MCF 10A (cell line): ENCODE measurements around the gene DYDC2. TPM values are rescaled to one million over a fixed set of nuclear protein-coding genes. Genes with fewer than 3 reads are reported as not detected.

Experiments
- BruUV-seq: library from RNA; stranded (reverse); fragments of 400-500 nt; replicated peaks from 2 replicates; lab custom pipeline; 2021; lab: Mats Ljungman, UMichigan
- CTCF ChIA-PET: fragments of 300-600 bp; sonication (Branson Sonifier 250); formaldehyde crosslinking; extraction: SDS; loops from one replicate; lab custom pipeline; 2021; ENCODE audit warnings: antibody characterized with exemption, inconsistent platforms; lab: Yijun Ruan, JAX
- POLR2A ChIA-PET: fragments of 300-600, 350-650 bp; sonication (Branson Sonifier 250); formaldehyde crosslinking; extraction: SDS; loops from one replicate; lab custom pipeline; 2020; ENCODE audit warnings: antibody characterized with exemption, inconsistent platforms; lab: Yijun Ruan, JAX
- DNase-seq: peaks from one replicate; pipeline ENCODE4 v3.0.0-alpha.2; 2018; ENCODE audit not compliant: unreplicated experiment
- H3K27ac Mint-ChIP-seq: one replicate; pipeline ENCODE4 v1.8.0; 2022; ENCODE audit warnings: mild to moderate bottlenecking, low read depth, mixed read lengths; ENCODE audit not compliant: unreplicated experiment
- H3K27me3 Mint-ChIP-seq: one replicate; pipeline ENCODE4 v1.8.0; 2022; ENCODE audit warnings: mixed read lengths; ENCODE audit not compliant: insufficient read depth, unreplicated experiment
- H3K36me3 Mint-ChIP-seq: one replicate; pipeline ENCODE4 v1.8.0; 2022; ENCODE audit warnings: mild to moderate bottlenecking, moderate library complexity, mixed read lengths; ENCODE audit not compliant: insufficient read depth, unreplicated experiment
- H3K4me1 Mint-ChIP-seq: one replicate; pipeline ENCODE4 v1.8.0; 2022; ENCODE audit warnings: mixed read lengths; ENCODE audit not compliant: insufficient read depth, unreplicated experiment
- H3K4me3 Mint-ChIP-seq: one replicate; pipeline ENCODE4 v1.8.0; 2022; ENCODE audit warnings: mild to moderate bottlenecking, moderate library complexity, mixed read lengths; ENCODE audit not compliant: unreplicated experiment
- H3K9me3 Mint-ChIP-seq: one replicate; pipeline ENCODE4 v1.8.0; 2022; ENCODE audit warnings: mixed read lengths; ENCODE audit not compliant: unreplicated experiment
- CTCF ChIP-seq: fragments of 200-600 bp; IDR thresholded peaks from one replicate; pipeline ENCODE4 v1.8.0; 2022; ENCODE audit warnings: antibody characterized with exemption, mild to moderate bottlenecking; ENCODE audit not compliant: unreplicated experiment
- intact Hi-C: fragments of 100-400 bp; cut with micrococcal nuclease; formaldehyde crosslinking; loops from 2 replicates; pipeline ENCODE4 v1.14.1; 2022
- total RNA-seq: library from RNA; stranded (reverse); gene quantifications from 2 replicates; pipeline ENCODE4 v1.2.3, GENCODE V29; 2022

The DYDC2 gene
- total RNA-seq, 1 experiment from 2014 or later = not detected

- no TSS peak for BruUV-seq
- no peaks in the 10 kb centered on the region for H3K9me3 Mint-ChIP-seq
- no peak overlapping the region for H3K27ac Mint-ChIP-seq
These were observed 54.1 kb downstream of the DYDC2 start for GRCh38 chr10:80410578-80411145.

DNA sequence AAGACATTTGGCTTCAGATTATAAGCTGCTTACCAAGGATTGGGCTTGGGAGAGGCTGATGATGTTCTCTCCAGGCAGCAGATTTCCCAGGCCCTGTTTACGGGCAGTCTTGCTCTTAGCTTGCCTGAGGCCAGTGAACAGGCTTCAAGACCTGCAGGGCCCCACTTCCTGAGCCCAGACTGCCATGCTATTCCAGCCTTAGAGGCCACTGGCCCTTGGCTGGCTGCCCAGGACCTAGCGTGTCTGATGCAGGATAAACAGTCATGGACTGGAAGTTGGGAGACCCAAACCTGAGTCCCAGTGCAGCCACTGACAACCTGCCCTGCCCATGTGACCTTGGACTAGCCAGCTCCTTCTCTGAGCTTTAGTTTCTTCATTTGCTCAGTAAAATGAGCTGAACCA is 54.7 kb downstream of the DYDC2 start:
- Mint-ChIP-seq H3K9me3 (no peaks in the 10 kb centered on the region), H3K4me1 (peaks cover 37% of the 10 kb centered on the region), H3K27ac (no peak overlapping the region), H3K36me3 (peaks cover 8% of the 10 kb centered on the region), H3K27me3 (no peaks in the 10 kb centered on the region), H3K4me3 (no peak overlapping the region)
- DNase-seq = peak; percentile 52
- intact Hi-C loops = no loop called here
- ChIA-PET POLR2A (interaction anchor here (1.0 to 1.8 kb wide), 10 partner anchors 14 to 429 kb away, joined by 3 to 5 read pairs (median 3); no protein-coding TSS in a partner anchor), CTCF (interaction anchor here (0.5 to 4.0 kb wide), 8 partner anchors 10 to 607 kb away, joined by 3 to 24 read pairs (median 4); no protein-coding TSS in a partner anchor)
- TF ChIP-seq CTCF = no peak
- BruUV-seq = no TSS peak

More at GRCh38 chr10:80410578-80411145, 54.1 kb downstream of the DYDC2 start:
- DNase-seq = peak; percentile 49
- no peak overlapping the region for H3K4me3 Mint-ChIP-seq
- TF ChIP-seq CTCF = no peak
- POLR2A ChIA-PET = interaction anchor here (0.6 to 1.8 kb wide), 8 partner anchors 11 to 87 kb away, joined by 3 to 5 read pairs (median 3); no protein-coding TSS in a partner anchor
- H3K27me3 Mint-ChIP-seq = no peaks in the 10 kb centered on the region
- CTCF ChIA-PET = interaction anchor here (0.6 to 4.0 kb wide), 7 partner anchors 11 to 514 kb away, joined by 3 to 24 read pairs (median 4); no protein-coding TSS in a partner anchor
- intact Hi-C loops = no loop called here
- peaks cover 37% of the 10 kb centered on the region for H3K4me1 Mint-ChIP-seq
- H3K36me3 Mint-ChIP-seq = peaks cover 8% of the 10 kb centered on the region

DNA sequence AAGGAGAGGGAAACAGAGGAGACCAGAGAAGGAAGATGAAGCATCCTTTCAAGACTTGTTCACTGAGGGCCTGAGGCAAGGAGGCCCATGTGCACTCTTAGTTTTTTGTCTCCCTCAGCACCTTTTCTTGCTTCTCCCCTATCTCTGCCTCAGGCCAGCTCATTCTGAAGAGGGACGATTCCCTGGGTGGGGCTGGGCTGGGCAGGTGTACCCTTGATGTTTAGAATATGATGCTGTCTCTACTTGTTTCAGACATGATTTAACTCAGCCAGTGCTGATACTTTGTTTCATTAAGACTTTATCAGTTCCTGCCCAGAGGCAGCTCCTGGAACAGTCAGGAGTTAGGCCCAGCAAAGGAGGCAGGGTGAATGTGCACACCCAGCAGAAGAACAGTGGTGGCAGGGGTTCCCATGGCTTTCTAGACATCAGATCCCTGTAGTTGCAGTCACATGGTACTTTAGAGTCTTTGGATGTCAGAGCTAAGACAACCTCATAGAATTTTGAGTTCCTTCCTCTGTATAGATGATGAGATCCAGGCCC is 55.2 kb downstream of the DYDC2 start:
- Mint-ChIP-seq H3K9me3 (no peaks in the 10 kb centered on the region), H3K4me1 (peaks cover 37% of the 10 kb centered on the region), H3K27ac (no peak overlapping the region), H3K36me3 (peaks cover 9% of the 10 kb centered on the region), H3K27me3 (no peaks in the 10 kb centered on the region), H3K4me3 (no peak overlapping the region)
- ChIA-PET CTCF (interaction anchor here (0.5 to 4.0 kb wide), 9 partner anchors 10 to 606 kb away, joined by 3 to 24 read pairs (median 3); no protein-coding TSS in a partner anchor), POLR2A (interaction anchor here (0.6 to 1.8 kb wide), 10 partner anchors 14 to 430 kb away, joined by 3 to 5 read pairs (median 3); no protein-coding TSS in a partner anchor)
- TF ChIP-seq CTCF = no peak
- BruUV-seq = no TSS peak
- intact Hi-C loops = no loop called here
- no peak for DNase-seq

DNA sequence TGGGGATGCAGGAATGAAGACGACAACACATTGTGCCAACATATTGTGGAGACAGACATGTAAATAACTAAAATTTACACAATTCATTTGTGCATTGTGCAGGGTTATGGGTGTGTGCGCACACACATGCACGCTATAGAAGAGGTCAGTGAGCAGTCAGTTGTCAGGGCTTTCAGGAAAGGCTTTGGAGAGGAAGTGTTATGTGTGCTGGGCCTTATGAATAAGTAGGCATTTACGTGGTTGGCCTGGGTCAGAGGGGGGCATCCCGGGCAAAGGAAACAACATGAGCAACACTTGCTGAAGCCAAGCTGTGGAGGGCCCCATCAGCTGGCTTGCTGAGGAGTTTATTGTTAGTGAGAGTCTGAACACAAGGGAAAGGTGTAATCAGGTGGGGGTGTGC is 55.9 kb downstream of the DYDC2 start:
- Mint-ChIP-seq H3K4me1 (peaks cover 37% of the 10 kb centered on the region), H3K27ac (no peak overlapping the region)

More for the DNA sequence above, 55.9 kb downstream of the DYDC2 start:
- no TSS peak for BruUV-seq
- Mint-ChIP-seq H3K36me3 (peaks cover 13% of the 10 kb centered on the region), H3K4me3 (no peak overlapping the region), H3K27me3 (no peaks in the 10 kb centered on the region), H3K9me3 (no peaks in the 10 kb centered on the region)
- no peak for TF ChIP-seq CTCF
- ChIA-PET POLR2A (interaction anchor here (0.6 to 1.7 kb wide), 4 partner anchors 18 to 431 kb away, joined by 3 to 5 read pairs (median 4); no protein-coding TSS in a partner anchor), CTCF (interaction anchor here (1.4 to 4.0 kb wide), 3 partner anchors 31 to 209 kb away, joined by 3 to 24 read pairs (median 9); no protein-coding TSS in a partner anchor)
- DNase-seq = peak; percentile 9
- intact Hi-C loops = no loop called here
